ENCODE results near the gene GATAD2A. TPM values are rescaled to one million over a fixed set of nuclear protein-coding genes. Genes with fewer than 3 reads are reported as not detected.
A peak's percentile ranks its signal among the peaks of the same experiment; 100 is the strongest.

The GATAD2A gene
- total and polyA plus RNA-seq, 10 of the 15 experiments (the other 5 are each of a cell fraction or from before 2014, with no cell fraction given): 2.6 to 173 (median 32.0) TPM

- peak overlapping the region; percentile 46 for H3K4me3 ChIP-seq
- BruUV-seq (replicated peaks): no TSS peak
- SMC1A ChIA-PET (ENCODE audit: uncharacterized antibody, unreplicated experiment): no interaction called here
- no peak overlapping the region for H3K9ac ChIP-seq (ENCODE audit: control insufficient read depth, insufficient read depth, low read length)
- no peaks in the 10 kb centered on the region for H4K20me1 ChIP-seq (ENCODE audit: control insufficient read depth, insufficient read depth)
- ATAC-seq (peak; percentile 83), FAIRE-seq (no peak), DNase-seq (ENCODE audit: low read depth, low spot score) (no peak)
- in situ Hi-C loops (cut with MboI): loop anchor here (25.0 kb wide), 4 partner anchors 871 to 1496 kb away; partner anchors contain the start of genes ZNF66 and ZNF737
- TF ChIP-seq, protein P1, sequence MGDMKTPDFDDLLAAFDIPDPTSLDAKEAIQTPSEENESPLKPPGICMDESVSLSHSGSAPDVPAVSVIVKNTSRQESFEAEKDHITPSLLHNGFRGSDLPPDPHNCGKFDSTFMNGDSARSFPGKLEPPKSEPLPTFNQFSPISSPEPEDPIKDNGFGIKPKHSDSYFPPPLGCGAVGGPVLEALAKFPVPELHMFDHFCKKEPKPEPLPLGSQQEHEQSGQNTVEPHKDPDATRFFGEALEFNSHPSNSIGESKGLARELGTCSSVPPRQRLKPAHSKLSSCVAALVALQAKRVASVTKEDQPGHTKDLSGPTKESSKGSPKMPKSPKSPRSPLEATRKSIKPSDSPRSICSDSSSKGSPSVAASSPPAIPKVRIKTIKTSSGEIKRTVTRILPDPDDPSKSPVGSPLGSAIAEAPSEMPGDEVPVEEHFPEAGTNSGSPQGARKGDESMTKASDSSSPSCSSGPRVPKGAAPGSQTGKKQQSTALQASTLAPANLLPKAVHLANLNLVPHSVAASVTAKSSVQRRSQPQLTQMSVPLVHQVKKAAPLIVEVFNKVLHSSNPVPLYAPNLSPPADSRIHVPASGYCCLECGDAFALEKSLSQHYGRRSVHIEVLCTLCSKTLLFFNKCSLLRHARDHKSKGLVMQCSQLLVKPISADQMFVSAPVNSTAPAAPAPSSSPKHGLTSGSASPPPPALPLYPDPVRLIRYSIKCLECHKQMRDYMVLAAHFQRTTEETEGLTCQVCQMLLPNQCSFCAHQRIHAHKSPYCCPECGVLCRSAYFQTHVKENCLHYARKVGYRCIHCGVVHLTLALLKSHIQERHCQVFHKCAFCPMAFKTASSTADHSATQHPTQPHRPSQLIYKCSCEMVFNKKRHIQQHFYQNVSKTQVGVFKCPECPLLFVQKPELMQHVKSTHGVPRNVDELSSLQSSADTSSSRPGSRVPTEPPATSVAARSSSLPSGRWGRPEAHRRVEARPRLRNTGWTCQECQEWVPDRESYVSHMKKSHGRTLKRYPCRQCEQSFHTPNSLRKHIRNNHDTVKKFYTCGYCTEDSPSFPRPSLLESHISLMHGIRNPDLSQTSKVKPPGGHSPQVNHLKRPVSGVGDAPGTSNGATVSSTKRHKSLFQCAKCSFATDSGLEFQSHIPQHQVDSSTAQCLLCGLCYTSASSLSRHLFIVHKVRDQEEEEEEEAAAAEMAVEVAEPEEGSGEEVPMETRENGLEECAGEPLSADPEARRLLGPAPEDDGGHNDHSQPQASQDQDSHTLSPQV (IDR thresholded peaks at IDR 0.05): no peak
- TF ChIP-seq, protein P2, sequence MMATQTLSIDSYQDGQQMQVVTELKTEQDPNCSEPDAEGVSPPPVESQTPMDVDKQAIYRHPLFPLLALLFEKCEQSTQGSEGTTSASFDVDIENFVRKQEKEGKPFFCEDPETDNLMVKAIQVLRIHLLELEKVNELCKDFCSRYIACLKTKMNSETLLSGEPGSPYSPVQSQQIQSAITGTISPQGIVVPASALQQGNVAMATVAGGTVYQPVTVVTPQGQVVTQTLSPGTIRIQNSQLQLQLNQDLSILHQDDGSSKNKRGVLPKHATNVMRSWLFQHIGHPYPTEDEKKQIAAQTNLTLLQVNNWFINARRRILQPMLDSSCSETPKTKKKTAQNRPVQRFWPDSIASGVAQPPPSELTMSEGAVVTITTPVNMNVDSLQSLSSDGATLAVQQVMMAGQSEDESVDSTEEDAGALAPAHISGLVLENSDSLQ (IDR thresholded peaks at IDR 0.05): 0 out of 2 replicates have a peak, but pooled peaks have one; percentile 14
- TF ChIP-seq EGR1 (IDR thresholded peaks at IDR 0.05; ENCODE audit: borderline replicate concordance in 1 of 2, low read depth in 2 of 2, low read length in 2 of 2): peak in 1 of 2 experiments; percentile 60; a peak in 1 of 3 replicates
- TF ChIP-seq, protein P3, sequence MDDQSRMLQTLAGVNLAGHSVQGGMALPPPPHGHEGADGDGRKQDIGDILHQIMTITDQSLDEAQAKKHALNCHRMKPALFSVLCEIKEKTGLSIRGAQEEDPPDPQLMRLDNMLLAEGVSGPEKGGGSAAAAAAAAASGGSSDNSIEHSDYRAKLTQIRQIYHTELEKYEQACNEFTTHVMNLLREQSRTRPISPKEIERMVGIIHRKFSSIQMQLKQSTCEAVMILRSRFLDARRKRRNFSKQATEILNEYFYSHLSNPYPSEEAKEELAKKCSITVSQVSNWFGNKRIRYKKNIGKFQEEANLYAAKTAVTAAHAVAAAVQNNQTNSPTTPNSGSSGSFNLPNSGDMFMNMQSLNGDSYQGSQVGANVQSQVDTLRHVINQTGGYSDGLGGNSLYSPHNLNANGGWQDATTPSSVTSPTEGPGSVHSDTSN (IDR thresholded peaks at IDR 0.05; ENCODE audit: insufficient replicate concordance, low read depth, low read length): no peak
- no peaks in the 10 kb centered on the region; the same call in 2 of the 3 replicates for H3K9me3 ChIP-seq (replicated peaks; ENCODE audit: control insufficient read depth, insufficient read depth, low read length)
- peak overlapping the region; percentile 33 for H2AFZ ChIP-seq (ENCODE audit: control insufficient read depth, low read depth, low read length)
- H3K79me2 ChIP-seq (ENCODE audit: control insufficient read depth, insufficient read depth, low read length): no peaks in the 10 kb centered on the region
- WGBS (ENCODE audit: insufficient coverage, insufficient replicate concordance, low lambda C conversion rate, missing lambda C conversion rate): 54% methylated on average over 38 of the region's 45 CpGs
- no peak overlapping the region for H3K27ac ChIP-seq (ENCODE audit: control insufficient read depth, insufficient read depth)
- RAD21 ChIA-PET (ENCODE audit: unreplicated experiment): no interaction called here
- POLR2A ChIA-PET: no interaction called here
- peaks cover 3% of the 10 kb centered on the region for H3K4me1 ChIP-seq (ENCODE audit: control insufficient read depth, insufficient read depth, low read length)
- H3K27me3 ChIP-seq (replicated peaks in 1 of 2; ENCODE audit: control insufficient read depth in 2 of 2, insufficient read depth in 2 of 2, low read length in 1 of 2): peaks cover 0 to 3% of the 10 kb centered on the region in 2 experiments; a peak in 1 of 4 replicates
- peak overlapping the region; percentile 77 for H3K4me2 ChIP-seq (ENCODE audit: control insufficient read depth, insufficient read depth)
- intact Hi-C loops (cut with micrococcal nuclease; ENCODE audit: unreplicated experiment): no loop called here
- CTCF ChIA-PET: interaction anchor here (1.6 kb wide), 2 partner anchors 9 to 13 kb away, joined by 3 to 10 read pairs; no protein-coding TSS in a partner anchor
- H3K36me3 ChIP-seq (ENCODE audit: control insufficient read depth in 2 of 2, insufficient read depth in 2 of 2, low read length in 1 of 2): no peaks in the 10 kb centered on the region
These were observed 135.4 kb downstream of the GATAD2A start for GRCh38 chr19:19540715-19541515.

Measured in GM12878 (cell line).